Epithelial cell of prostate (primary cell): ENCODE measurements around the gene GRK2.
"Not testable (repeated sequence)": the region's sequence is repeated elsewhere in the genome, so short reads cannot be mapped to it uniquely, and the experiment has no call there.

ENCODE experiments used
- DNase-seq: peaks from one replicate; pipeline ENCODE4 v3.0.0-alpha.2; 2011; ENCODE audit warnings: low read depth, low spot score
- H3K27ac ChIP-seq: fragments of 450-650 bp; 2 replicates; pipeline ENCODE4 v1.5.1; 2017; ENCODE audit warnings: mild to moderate bottlenecking

Gene GRK2

DNA sequence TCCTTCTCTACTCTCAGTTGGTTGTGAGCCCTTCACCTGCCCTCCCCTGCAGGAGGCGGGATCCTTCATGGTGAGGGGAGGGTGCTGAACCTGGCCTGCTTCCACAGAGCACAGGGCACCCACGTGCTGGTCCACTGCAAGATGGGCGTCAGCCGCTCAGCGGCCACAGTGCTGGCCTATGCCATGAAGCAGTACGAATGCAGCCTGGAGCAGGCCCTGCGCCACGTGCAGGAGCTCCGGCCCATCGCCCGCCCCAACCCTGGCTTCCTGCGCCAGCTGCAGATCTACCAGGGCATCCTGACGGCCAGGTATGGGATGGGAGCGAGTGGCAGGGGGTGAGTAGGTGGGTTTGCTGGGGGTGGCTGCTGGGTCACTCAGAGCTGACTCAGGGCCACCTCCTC lies 43.4 kb downstream of the GRK2 start:
- peak overlapping the region; percentile 99 for H3K27ac ChIP-seq
- no peak for DNase-seq

DNA sequence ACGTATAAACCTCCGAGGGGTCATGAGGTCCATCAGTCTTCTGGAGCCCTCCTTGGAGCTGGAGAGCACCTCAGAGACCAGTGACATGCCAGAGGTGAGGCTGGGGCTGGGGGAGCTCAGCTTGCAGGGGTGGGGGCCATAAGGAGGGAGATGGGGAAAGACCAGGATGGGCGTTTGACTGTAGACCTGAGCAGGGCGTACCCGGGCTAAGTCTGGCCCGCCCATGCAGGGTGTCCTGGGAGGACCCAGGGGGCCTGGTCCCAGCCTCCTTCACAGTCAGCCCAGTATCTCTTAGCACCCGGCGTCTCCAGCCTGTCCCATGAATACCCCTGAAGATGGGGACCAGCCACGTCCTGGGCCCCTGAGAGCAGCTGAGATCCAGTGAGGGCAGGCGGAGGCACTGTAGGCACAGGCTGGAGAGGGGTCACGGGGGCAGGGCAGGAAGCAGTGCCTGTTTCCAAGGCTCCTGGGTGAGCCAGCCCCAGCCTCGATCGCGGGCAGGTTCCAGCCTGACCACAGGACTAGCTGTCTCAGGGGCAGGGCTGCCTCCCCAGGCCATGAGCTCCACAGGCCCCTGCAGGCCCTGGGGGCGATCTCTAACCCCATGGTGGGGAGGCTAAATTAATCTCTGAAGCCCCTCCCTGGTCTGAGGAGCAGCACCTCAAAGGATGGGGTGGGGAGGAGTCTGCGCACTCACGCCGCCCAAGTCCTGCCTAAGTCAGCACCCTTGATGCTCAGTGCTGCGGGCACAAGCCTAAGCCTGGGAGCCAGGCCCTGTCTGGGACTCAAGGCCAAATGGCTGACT lies 44.2 kb downstream of the GRK2 start:
- peak overlapping the region; percentile 99 for H3K27ac ChIP-seq
- DNase-seq = no peak

DNA sequence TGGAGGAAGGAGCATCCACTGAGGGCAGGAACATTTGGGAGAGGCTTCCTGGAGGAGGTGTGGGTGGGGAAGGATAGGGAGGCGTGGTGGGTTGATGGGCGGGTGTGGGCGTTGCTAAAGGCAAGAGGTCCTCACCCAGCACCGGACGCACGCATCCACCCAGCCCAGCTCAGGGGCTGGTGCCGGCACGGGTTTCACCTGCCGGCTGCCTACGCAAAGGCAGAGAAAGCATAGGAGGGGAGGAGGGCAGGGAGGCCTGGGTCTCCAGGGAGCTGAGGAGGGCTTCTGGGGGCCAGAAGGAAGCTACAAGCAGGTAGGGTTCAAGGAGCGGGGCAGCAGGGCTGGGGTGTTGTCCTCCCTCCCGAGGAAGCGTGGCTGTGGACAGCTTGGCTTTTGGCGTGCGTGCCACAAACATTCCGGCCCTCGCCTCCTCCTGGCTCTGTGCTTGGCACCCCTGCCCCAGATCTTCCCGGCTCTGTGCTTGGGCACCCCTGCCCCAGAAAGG lies 44.8 kb downstream of the GRK2 start:
- DNase-seq = no peak
- H3K27ac ChIP-seq = peak overlapping the region; percentile 99

DNA sequence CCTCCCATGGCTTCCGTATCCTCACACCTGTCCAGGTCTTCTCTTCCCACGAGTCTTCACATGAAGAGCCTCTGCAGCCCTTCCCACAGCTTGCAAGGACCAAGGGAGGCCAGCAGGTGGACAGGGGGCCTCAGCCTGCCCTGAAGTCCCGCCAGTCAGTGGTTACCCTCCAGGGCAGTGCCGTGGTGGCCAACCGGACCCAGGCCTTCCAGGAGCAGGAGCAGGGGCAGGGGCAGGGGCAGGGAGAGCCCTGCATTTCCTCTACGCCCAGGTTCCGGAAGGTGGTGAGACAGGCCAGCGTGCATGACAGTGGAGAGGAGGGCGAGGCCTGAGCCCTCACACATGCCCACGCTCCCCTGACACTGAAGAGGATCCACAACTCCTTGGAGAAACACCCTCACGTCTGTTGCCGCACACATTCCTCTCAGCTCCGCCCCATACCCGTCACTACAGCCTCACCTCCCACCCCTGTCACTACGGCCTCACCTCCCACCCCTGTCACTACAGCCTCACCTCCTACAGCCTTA lies 45.3 kb downstream of the GRK2 start:
- DNase-seq = peak; percentile 48
- peak overlapping the region; percentile 99 for H3K27ac ChIP-seq

DNA sequence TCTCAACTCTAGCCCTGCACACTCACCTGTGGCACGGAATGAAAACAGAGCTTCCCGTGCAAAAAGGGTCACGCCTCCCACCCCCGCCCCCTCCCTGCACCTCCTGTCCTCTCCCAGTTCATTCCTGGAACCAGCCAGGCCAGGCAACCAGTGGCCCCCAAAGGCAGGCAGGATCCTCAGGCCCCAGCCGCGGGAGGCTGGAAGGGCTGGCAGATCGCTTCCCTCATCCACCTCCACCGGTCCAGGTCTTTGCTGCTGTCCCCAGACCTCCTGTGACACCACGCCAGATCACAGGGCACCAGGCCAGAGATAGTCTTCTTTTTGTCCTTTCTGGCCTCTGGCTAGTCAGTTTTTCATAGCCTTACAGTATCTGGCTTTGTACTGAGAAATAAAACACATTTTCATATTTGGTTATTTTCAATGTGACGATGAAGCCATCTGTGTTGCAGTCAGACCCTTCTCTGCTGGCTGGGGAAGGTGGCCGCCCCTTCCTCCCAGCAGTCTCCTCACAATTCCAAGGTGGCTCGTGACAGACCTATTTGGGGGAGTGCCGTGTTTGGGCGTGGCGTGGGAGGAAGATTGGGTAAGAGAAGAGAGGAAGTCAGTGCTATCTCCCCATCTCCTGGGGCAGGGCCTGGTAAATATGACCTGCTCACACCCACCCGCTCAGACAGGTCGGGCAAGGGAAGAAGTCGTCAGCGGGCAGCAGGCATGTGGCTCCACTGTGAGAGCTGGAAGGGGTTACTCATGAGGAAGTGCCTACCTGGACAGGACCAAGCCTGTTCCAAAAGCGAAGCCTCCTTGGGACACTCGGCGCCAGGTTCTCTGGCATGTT lies 46.1 kb downstream of the GRK2 start:
- DNase-seq = peak; percentile 98
- peak overlapping the region; percentile 99 for H3K27ac ChIP-seq

DNA sequence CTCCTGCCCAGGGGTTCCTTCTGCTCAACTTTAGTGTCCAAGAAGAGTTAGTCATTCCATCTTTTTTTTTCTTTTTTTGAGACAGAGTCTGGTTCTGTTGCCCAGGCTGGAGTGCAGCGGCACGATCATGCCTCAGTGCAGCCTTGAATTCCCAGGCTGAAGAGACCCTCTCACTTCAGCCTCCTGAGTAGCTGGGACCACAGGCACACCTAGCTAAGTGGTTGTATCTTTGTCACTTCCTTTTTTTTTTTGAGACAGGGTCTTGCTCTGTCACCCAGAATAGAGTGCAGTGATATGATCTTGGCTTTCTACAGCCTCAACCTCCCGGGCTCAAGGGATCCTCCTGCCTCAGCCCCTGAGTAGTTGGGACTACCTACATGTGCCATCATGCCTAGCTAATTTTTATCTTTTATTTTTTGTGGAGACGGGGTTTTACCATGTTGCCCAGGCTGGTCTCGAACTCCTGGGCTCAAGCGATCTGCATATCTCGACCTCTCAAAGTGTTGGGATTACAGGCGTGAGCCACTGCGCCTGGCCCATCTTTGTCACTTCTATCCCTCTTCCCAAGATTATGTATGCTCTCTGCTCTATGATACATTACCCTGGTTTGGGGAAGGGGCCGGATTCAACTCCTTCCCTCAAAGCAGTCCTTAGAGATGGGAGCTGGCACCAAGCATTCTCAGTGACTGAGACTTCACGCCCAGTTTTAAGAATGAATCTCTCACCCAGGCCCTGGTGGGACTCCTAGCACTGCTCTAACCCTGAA lies 47.0 kb downstream of the GRK2 start:
- DNase-seq = no peak
- peak overlapping the region; percentile 99 for H3K27ac ChIP-seq

DNA sequence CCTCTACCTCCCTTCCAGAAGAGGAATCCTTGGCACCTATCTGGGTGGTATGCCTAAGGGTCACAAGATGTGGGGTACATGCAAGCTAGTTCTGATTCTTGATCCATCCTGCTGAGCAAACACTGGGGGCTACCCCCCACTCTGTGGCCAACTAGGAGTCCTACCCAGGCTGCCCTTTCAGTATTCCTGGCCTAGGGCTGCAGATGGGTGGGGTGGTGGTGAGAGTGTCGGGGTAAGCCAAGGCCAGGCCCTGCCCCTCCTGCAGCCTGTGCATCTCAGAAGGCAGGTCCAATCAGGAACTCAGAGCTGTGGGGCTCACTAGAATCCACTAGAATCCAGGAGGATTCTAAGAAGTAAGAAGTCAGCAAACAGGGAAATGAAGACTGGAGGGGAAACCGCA lies 47.9 kb downstream of the GRK2 start:
- peak overlapping the region; percentile 99 for H3K27ac ChIP-seq
- DNase-seq = no peak

DNA sequence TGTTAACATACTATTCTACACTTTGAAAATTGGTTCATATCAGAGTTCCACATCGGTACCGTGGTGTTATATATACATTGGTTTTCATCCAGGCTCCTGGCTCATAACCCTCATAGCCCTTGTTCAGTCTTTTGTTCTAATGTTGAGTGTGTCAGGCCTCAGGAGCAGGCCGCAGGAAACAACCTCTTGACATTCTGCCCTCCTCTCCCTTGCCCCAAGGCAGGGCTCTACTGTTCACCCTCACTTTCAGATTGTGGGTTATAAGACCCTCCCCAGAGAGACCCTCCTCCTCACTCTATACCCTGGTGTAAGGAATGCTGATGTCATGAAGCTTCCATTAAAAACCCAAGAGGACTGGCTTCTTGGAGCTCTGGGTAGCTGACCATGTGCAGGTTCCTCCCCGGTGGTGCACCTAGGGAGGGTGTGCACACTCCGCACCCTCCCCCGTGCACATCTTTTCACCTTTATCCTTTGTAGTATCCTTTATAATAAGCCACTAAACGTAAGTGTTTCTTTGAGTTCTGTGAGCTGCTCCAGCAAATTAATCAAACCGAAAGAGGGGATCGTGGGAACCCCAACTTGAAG lies 49.1 kb downstream of the GRK2 start:
- peak overlapping the region; percentile 99 for H3K27ac ChIP-seq
- DNase-seq = no peak

DNA sequence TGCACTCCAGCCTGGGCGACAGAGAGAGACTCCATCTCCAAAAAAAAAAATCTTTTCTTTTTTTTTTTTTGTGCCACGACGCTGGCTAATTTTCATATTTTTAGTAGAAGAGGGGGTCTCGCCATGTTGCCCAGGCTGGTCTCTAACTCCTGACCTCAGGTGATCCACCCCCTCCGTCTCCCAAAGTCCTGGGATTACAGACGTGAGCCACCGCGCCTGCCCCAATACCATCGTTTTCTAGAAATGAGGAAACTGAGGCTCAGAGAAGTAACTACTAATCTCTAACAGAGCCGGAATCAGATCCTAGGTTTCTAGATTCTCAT lies 50.6 kb downstream of the GRK2 start:
- DNase-seq = no peak

DNA sequence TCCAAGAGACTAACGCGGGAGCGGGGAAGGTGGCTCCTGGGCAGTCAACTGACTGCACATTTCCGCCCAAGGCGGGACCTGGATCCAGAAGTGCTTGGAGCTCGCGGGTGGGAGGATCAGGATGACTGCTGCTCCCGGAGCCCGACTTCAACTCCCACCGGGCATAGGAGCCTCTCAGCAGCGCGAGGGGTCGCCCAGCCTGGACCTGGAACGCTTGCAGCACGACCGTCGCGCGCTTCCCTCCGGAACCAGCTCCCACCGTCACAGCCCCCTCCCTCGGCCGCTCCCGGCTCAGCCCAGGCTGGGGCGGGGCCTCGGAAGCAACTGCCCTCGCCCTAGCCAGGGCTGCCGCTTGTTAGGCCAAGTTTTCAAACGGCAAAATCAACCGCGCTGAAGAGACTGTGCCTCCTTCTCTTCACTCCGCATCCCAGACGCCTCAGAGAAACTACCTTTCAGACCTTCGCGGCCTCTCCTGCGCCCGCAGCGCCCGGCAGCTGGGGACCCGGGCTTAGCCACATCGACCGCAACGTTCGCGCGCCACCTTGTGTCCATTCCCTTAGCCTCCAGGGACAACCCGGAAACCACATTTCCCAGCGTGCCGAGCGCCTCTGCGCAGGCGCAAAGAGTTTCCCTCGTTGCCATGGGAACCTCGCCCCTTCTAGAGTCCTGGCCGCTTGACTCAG lies 51.1 kb downstream of the GRK2 start:
- peak; percentile 57 for DNase-seq
- peak overlapping the region; percentile 98 for H3K27ac ChIP-seq

More for the DNA sequence above, 50.6 kb downstream of the GRK2 start:
- H3K27ac ChIP-seq = peak overlapping the region; percentile 98

DNA sequence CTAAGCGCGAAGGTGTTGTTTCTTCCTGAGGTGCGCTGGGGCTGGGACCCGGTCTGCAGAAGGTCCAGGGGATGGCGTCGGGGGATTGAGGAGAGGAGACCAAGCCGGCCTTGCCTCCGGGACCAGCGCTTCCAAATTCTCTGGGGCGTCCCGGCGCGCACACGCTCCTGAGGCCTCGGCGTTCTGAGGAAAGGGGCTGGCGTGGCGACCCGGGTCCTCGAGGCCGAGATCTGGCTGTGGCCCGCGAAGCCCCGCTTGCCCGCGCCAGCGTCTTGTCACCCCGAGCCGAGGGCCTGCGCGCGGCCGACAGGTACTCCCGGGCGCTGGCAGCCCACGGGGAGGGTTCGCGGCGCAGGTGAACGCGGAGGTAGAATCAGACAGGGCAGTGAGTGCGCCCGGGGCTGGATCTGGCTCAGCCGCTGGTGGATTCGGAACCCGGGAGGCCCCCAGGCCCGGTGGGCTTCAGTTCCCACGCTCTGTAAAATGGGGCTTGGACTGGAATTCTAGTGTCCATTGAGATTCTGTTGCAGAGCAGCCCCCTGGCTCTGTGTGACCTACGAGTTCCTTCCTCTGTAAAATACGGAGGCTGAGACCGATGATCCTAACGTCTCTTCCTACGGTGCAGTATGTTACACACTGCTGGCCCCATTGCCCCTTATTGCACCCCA lies 51.7 kb downstream of the GRK2 start:
- peak overlapping the region; percentile 98 for H3K27ac ChIP-seq
- no peak for DNase-seq

DNA sequence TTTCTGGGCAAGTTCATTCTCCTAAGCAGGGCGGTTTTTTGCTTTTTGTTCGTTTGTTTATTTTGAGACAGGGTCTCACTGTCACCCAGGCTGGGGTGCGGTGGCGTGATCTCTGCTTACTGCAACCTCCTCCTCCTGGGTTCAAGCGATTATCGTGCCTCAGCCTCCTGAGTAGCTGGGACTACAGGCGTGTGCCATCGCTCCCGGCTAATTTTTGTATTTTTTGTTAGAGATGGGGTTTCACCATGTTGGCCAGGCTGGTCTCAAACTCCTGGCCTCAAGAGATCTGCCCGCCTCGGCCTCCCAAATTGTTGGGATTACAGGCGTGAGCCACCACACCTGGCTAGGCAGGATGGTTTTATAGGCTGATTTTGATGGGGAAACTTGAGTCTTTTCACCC lies 52.6 kb downstream of the GRK2 start:
- not testable (repeated sequence) for DNase-seq, H3K27ac ChIP-seq

DNA sequence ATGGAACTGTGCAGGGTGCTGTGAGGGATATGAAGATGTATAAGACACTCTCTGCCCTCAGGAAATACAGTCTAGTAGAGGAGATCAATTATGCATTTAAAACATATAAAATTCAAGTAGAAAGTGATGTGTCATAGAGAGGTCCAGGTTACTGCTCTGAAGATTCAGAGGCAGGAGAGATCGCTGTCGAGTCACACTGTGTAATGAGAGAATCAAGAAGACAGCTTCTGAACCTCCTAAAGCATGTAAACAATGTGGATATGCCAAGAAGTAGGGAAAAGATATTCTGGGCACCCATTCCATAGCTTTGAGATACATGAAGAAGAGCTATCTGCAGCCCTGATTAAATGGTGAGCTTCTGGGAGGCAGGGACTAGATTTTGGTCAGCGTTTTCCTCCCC lies 53.7 kb downstream of the GRK2 start:
- H3K27ac ChIP-seq = no peak overlapping the region

DNA sequence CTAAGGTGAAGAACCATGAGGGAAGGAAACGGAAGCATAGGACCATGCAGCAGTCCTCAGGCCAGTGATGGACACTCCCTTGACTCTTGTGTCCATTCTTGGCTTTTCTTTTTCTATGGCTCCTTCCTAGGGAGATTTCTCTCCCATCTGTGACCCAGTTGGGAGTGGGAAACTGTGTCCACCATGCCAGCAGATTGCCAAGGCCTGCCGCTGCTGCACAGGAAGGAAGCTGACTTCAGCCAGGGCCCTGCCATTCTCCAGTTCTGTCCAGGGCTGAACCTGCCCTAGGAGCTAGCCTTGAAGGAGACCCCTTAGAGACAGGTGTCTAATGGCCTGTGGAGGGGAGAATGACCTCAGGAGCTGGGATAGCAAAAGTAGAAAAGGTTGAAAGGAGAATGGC lies 54.4 kb downstream of the GRK2 start:
- H3K27ac ChIP-seq = no peak overlapping the region
- no peak for DNase-seq

More for the DNA sequence above, 53.7 kb downstream of the GRK2 start:
- DNase-seq = no peak

DNA sequence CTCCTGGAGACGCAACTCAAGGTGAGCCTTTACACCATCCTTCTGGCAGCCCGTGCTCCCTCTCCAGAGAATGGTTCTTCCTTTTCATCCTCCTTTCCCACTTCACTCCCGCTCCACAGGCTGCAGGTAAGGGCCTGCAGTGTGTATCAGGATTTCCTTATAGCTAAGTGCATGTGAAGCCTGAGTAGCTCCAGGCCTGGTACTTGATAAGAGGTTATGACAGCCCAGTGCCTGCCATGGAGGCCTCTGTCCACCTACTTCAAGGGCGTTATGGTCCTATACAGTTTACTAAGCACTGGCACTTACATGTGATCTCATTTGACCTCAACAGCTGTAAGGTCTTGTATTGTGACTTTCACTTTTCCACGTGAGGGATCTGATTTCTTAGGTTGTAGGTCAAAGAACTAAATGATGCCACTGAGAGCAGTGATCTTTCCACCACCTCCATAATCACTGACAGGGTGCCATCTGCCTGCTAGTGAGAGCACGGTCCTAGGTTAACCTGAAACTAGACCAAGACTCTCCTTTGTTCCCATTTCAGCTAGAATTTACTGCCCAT lies 55.1 kb downstream of the GRK2 start:
- no peak overlapping the region for H3K27ac ChIP-seq
- no peak for DNase-seq

DNA sequence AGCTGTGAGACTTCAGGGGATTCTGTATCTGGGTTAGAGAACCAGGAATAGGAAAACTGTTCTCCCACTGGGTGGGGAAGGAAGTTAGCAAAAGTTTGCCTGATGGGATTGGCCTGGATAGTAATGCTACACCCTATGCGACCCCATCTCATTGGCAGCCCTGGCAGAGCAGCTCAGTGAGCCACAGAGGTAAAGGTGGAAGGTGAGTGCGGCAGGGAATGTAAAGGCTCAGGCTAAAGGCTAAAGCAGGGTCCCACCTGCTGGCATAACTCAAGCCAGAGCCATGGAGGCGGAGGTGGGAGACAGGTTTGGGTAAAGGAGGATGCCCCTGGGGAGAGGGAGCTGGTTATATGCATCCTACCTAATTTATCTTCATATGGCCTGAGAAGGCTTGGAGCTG lies 55.8 kb downstream of the GRK2 start:
- DNase-seq = no peak
- H3K27ac ChIP-seq = no peak overlapping the region

DNA sequence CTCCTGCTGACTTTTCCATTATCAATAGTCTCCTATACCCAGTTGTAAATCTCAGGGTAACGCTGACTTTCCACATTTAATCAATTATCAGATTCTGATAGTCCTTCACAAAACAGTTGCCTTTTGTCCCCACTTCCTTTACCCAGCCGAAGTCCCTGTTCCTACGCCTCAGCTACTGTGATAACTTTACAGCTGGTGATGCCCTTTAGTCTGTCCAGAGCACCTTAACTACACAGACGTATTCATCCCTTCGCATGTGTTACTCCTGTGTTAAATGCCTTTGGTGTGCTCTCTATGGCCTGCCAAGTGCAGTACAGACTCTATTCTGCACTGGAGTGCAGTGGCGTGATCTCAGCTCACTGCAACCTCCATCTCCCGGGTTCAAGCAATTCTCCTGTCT lies 57.3 kb downstream of the GRK2 start:
- DNase-seq = no peak
- no peak overlapping the region for H3K27ac ChIP-seq

DNA sequence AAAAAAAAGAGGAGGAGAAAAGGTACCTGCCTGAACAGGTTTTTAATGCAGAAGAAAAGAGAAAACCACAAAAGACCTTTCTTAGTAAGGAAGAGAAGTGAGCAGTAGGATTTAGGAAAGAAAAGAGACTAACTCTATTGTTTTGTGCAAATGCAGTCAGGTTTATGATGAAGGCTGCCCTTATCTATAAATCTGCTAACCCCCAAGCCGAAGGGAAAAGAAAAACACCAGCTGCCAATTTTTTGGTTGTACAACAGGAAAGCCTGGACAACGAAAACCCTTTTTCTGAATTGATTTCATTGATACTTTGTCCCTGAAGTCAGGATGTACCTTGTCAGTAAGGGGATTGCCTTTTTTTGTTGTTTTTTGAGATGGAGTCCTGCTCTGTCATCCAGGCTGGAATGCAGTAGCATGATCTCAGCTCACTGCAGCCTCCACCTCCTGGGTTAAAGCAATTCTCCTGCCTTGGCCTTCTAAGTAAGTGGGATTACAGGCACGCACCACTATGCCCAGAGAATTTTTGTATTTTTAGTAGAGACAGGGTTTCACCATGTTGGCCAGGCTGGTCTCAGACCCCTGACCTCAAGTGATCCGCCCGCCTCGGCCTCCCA lies 65.9 kb downstream of the GRK2 start:
- DNase-seq = no peak
- H3K27ac ChIP-seq = peak overlapping the region; percentile 44
